ENCODE results near the gene DYNLT4.

Gene DYNLT4

DNA sequence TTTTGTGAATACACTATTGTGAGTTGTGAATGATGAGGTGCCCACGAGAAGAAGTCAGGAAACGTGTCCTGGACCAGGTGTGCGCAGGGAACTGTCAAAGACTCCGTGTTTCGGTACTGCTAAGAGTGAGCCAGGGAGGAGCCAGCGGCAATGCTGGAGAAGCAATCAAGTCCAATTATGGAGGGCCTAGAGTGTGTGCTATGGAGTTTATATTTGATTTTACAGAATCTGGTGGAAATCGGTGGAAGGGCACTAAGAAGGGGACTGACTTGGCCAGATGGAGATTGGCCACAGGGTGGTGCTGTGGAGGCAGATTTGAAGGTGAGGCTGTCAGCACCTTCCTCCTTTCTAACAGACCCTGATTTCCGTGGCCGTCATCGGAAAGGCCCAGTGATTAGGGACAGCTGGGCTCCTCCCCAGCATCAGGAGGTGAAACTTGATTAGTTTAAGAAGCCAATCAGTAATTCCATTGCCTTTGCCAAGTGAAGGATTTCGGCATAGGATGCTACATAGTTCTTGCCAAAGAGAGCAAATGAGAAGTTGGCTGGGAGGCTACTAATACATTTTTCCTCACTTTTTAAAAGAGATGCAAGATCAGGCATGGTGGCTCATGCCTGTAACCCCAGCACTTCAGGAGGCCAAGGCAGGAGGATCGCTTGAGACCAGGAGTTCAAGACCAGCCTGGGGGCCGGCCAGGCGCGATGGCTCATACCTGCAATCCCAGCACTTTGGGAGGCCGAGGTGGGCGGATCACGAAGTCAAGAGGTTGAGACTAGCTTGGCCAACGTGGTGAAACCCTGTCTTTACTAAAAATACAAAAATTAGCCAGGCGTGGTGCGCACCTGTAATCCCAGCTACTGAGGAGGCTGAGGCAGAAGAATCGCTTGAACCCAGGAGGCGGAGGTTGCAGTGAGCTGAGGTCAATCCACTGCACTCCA lies 28.9 kb upstream of the DYNLT4 start:
- Histone ChIP-seq H3K4me3 (ENCODE audit: low read depth, low read length) (no peak overlapping the region), H3K27me3 (no peaks in the 10 kb centered on the region), H3K36me3 (no peaks in the 10 kb centered on the region), H3K9me3 (no peaks in the 10 kb centered on the region), H3K4me1 (no peaks in the 10 kb centered on the region)
- peak; percentile 83 for DNase-seq
- TF ChIP-seq, protein P1, sequence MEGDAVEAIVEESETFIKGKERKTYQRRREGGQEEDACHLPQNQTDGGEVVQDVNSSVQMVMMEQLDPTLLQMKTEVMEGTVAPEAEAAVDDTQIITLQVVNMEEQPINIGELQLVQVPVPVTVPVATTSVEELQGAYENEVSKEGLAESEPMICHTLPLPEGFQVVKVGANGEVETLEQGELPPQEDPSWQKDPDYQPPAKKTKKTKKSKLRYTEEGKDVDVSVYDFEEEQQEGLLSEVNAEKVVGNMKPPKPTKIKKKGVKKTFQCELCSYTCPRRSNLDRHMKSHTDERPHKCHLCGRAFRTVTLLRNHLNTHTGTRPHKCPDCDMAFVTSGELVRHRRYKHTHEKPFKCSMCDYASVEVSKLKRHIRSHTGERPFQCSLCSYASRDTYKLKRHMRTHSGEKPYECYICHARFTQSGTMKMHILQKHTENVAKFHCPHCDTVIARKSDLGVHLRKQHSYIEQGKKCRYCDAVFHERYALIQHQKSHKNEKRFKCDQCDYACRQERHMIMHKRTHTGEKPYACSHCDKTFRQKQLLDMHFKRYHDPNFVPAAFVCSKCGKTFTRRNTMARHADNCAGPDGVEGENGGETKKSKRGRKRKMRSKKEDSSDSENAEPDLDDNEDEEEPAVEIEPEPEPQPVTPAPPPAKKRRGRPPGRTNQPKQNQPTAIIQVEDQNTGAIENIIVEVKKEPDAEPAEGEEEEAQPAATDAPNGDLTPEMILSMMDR (IDR thresholded peaks at IDR 0.05; ENCODE audit: low read depth, low read length) = peak; percentile 78

DNA sequence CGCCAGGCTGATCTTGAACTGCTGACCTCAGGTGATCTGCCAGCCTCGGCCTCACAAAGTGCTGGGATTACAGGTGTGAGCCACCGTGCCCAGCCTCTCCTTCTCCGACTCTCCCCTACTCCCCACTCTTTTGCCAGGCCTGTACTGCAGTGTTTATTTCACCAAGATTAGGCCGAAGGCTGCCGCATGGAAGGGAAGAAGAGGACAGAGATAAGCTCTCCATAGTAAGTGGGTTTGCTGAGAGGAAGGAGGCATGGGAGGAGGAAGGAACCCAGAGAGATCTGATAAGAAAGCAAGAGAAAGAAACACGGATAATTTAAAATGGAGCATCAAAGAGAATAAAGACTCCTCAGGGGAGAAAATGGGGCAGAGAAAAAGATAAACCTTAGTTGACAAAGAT lies 27.2 kb upstream of the DYNLT4 start:
- Histone ChIP-seq H3K9me3 (no peaks in the 10 kb centered on the region), H3K4me3 (ENCODE audit: low read depth, low read length) (no peak overlapping the region), H3K36me3 (no peaks in the 10 kb centered on the region), H3K27me3 (no peaks in the 10 kb centered on the region), H3K4me1 (no peaks in the 10 kb centered on the region)
- DNase-seq = no peak
- TF ChIP-seq, protein P1 (IDR thresholded peaks at IDR 0.05; ENCODE audit: low read depth, low read length) = no peak

DNA sequence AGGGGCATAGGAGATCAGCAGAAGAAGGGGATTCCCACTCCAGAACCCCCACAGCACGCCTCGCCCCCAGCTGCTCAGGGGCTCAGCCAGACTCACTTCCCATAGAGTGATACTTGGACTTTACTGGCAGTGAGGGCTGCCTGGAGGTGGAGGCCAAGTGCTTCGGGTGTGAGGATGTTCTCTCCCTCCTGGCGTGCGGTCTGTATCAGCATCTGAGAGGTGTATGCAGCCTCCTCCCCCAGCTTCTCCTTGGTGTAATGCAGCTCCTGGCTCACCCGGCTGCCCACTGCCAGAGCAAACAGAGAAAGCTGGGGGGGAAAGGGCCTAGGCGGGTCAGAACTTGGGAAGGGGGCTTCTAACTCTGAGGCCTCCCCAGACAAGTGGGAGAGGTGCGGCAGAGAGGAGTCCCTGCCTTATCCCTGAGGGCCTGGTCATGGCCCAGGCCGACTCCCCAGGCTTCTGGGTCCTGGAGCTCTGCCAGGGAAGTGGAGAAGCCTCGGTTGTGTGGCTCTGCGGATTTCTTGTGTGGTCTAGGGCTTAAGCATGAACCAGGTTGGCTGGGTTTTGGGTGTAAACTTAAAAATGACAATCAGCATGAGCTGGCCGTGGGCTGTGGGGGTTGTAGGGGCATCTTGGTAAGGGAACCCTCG lies 25.0 kb upstream of the DYNLT4 start:
- TF ChIP-seq, protein P1 (IDR thresholded peaks at IDR 0.05; ENCODE audit: low read depth, low read length) = no peak
- no peak overlapping the region for H3K4me3 ChIP-seq (ENCODE audit: low read depth, low read length)
- no peaks in the 10 kb centered on the region for H3K4me1 ChIP-seq
- peak; percentile 39 for DNase-seq
- H3K27me3 ChIP-seq = no peaks in the 10 kb centered on the region
- no peaks in the 10 kb centered on the region for H3K36me3 ChIP-seq
- H3K9me3 ChIP-seq = no peaks in the 10 kb centered on the region

DNA sequence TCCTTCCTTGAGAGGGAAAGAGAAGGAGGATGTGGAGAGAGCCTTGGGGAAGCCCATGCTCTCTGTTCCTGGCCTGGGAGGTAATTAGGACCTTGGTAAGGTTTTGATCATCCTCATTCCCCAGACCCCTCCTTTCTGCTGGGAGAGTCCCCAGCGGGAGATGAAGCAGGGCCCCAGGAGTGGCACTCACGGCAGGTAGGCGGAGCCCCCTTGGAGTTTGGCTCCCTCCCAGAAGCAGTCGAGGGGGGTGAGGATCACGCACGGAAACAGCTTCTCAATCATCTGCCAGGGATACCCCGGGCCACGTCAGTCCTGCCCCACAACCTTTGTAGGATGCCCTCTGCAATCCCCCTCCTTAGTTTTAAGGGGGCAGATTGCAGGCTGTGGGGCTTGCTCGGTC lies 24.4 kb upstream of the DYNLT4 start:
- DNase-seq = no peak
- no peak overlapping the region for H3K4me3 ChIP-seq (ENCODE audit: low read depth, low read length)

DNA sequence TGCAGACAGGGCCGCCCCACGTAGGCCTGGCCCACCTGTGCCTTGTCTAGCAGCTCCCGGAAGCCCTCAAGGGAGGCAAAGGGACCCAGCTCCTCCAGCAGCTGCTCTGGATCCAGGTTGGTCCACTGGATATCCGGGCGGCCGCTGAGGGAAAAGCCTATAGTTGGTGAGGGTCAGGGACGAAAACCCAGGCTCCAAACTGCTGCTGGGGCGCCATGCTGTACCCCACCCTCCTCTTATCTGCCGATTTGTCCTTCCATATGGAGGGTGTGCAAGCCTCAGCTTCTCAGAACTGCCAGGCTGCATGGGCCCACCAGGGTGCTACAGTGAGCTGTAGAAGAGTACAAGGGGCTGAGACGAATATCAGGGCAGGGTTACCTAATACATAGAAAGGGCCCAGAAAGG lies 23.8 kb upstream of the DYNLT4 start:
- H3K4me3 ChIP-seq (ENCODE audit: low read depth, low read length) = no peak overlapping the region
- H3K27me3 ChIP-seq = no peaks in the 10 kb centered on the region
- DNase-seq = no peak
- TF ChIP-seq, protein P1 (IDR thresholded peaks at IDR 0.05; ENCODE audit: low read depth, low read length) = no peak
- H3K9me3 ChIP-seq = no peaks in the 10 kb centered on the region
- no peaks in the 10 kb centered on the region for H3K4me1 ChIP-seq
- H3K36me3 ChIP-seq = no peaks in the 10 kb centered on the region

More for the DNA sequence above, 24.4 kb upstream of the DYNLT4 start:
- Histone ChIP-seq H3K27me3 (no peaks in the 10 kb centered on the region), H3K36me3 (no peaks in the 10 kb centered on the region), H3K4me1 (no peaks in the 10 kb centered on the region), H3K9me3 (no peaks in the 10 kb centered on the region)
- TF ChIP-seq, protein P1 (IDR thresholded peaks at IDR 0.05; ENCODE audit: low read depth, low read length) = no peak

All from BE2C (cell line).